OCI-LY7 (cell line): ENCODE data around the gene GSX2.

Experiments used
- EZH2phosphoT487 ChIP-seq: fragments of 200-600 bp; sonication (generic); IDR thresholded peaks from 2 replicates; pipeline ENCODE4 v1.6.1; 2018; ENCODE audit warnings: low read depth, borderline replicate concordance, mild to moderate bottlenecking, mixed run types, antibody characterized with exemption, low read length, moderate library complexity, mixed read lengths
- TF ChIP-seq, protein P1 (sequence below): fragments of 200-600 bp; sonication (generic); conservative IDR thresholded peaks from 2 replicates; pipeline ENCODE4 v1.5.1; 2014; ENCODE audit warnings: mild to moderate bottlenecking, antibody characterized with exemption, low read length, moderate library complexity, mixed read lengths

DNA sequence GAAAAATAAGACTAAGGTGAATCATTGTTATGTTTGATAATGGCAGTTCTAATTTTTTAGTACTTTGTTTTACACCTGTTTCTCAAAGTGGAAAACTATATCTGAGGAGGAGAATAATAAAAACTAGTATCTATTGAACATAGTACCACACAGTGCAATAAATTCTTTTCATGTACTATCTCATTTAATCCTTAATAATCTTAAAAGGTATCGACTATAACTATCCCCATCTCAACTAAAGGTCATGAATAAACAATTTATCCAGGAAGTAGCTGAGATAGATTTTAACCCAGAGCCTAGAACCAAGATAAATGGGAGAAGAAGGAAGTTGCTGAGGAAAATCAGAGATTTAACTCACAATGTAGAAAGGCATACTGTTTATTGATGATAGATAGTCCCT is 38.1 kb upstream of the GSX2 start:
- TF ChIP-seq, protein P1, sequence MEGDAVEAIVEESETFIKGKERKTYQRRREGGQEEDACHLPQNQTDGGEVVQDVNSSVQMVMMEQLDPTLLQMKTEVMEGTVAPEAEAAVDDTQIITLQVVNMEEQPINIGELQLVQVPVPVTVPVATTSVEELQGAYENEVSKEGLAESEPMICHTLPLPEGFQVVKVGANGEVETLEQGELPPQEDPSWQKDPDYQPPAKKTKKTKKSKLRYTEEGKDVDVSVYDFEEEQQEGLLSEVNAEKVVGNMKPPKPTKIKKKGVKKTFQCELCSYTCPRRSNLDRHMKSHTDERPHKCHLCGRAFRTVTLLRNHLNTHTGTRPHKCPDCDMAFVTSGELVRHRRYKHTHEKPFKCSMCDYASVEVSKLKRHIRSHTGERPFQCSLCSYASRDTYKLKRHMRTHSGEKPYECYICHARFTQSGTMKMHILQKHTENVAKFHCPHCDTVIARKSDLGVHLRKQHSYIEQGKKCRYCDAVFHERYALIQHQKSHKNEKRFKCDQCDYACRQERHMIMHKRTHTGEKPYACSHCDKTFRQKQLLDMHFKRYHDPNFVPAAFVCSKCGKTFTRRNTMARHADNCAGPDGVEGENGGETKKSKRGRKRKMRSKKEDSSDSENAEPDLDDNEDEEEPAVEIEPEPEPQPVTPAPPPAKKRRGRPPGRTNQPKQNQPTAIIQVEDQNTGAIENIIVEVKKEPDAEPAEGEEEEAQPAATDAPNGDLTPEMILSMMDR = no peak
- TF ChIP-seq EZH2phosphoT487 = no peak
